Non-pigmented ciliary epithelial cell (primary cell): ENCODE data around the gene INAFM1.
"Not testable (repeated sequence)": the region's sequence is repeated elsewhere in the genome, so short reads cannot be mapped to it uniquely, and the experiment has no call there.

Source experiments
- DNase-seq: peaks from one replicate; pipeline ENCODE4 v3.0.0-alpha.2; 2010; ENCODE audit warnings: low read depth

INAFM1 gene

GRCh38 chr19:47268028-47268427 is 6.7 kb upstream of the INAFM1 start:
- no peak for DNase-seq

- DNase-seq: no peak
Observed at GRCh38 chr19:47269596-47269995, 5.1 kb upstream of the INAFM1 start.

- no peak for DNase-seq
Observed at GRCh38 chr19:47270408-47270807, 4.3 kb upstream of the INAFM1 start.

- DNase-seq: no peak
Observed at GRCh38 chr19:47271949-47272348, 2.7 kb upstream of the INAFM1 start.

- DNase-seq: peak; percentile 36
Observed at GRCh38 chr19:47272448-47273312, 2.0 kb upstream of the INAFM1 start.

GRCh38 chr19:47273313-47274070 is 1.2 kb upstream of the INAFM1 start:
- peak; percentile 63 for DNase-seq

- DNase-seq: no peak
Observed at GRCh38 chr19:47274891-47275761, 441 bp downstream of the INAFM1 start.

- DNase-seq: no peak
Observed at GRCh38 chr19:47275791-47276461, 1.2 kb downstream of the INAFM1 start.

- not testable (repeated sequence) for DNase-seq
Observed at GRCh38 chr19:47276513-47276912, 1.8 kb downstream of the INAFM1 start.

- no peak for DNase-seq
Observed at GRCh38 chr19:47280183-47280797, 5.6 kb downstream of the INAFM1 start.

- DNase-seq: no peak
Observed at GRCh38 chr19:47283405-47284059, 8.8 kb downstream of the INAFM1 start.

GRCh38 chr19:47284324-47284899 is 9.7 kb downstream of the INAFM1 start:
- no peak for DNase-seq

GRCh38 chr19:47296036-47296435 is 21.4 kb downstream of the INAFM1 start:
- DNase-seq: no peak

- DNase-seq: not testable (repeated sequence)
Observed at GRCh38 chr19:47300867-47301266, 26.2 kb downstream of the INAFM1 start.

- DNase-seq: no peak
Observed at GRCh38 chr19:47302249-47302648, 27.6 kb downstream of the INAFM1 start.

- DNase-seq: no peak
Observed at GRCh38 chr19:47303966-47304365, 29.3 kb downstream of the INAFM1 start.

- peak; percentile 70 for DNase-seq
Observed at GRCh38 chr19:47305309-47305751, 30.6 kb downstream of the INAFM1 start.

- DNase-seq: no peak
Observed at GRCh38 chr19:47306303-47306702, 31.6 kb downstream of the INAFM1 start.

- DNase-seq: no peak
Observed at GRCh38 chr19:47309038-47309437, 34.4 kb downstream of the INAFM1 start.

- DNase-seq: no peak
Observed at GRCh38 chr19:47309608-47310007, 34.9 kb downstream of the INAFM1 start, which contains the start of gene C5AR1. TSS of gene C5AR1 (plus strand) at chr19:47309861. CDS start at chr19:47309896, 35 bp downstream.
